Endothelial cell of umbilical vein (primary cell): ENCODE measurements around the gene DTD1. TPM values are rescaled to one million over a fixed set of nuclear protein-coding genes. Genes with fewer than 3 reads are reported as not detected.

Experiments used
- BruUV-seq: library from RNA; stranded (reverse); fragments of 400-500 nt; replicated peaks from 2 replicates; lab custom pipeline; 2021; lab: Mats Ljungman, UMichigan
- CTCF ChIA-PET: fragments of 300-600, 350-600 bp; sonication (Branson Sonifier 250); formaldehyde crosslinking; loops from one replicate; lab custom pipeline; 2021; ENCODE audit warnings: antibody characterized with exemption, inconsistent platforms; lab: Charles Lee
- POLR2A ChIA-PET: fragments of 300-600, 350-600 bp; sonication (Branson Sonifier 250); formaldehyde crosslinking; loops from one replicate; lab custom pipeline; 2021; ENCODE audit warnings: antibody characterized with exemption, inconsistent platforms; lab: Charles Lee
- DNase-seq: peaks from one replicate; pipeline ENCODE4 v3.0.0-alpha.2; 2011; ENCODE audit warnings: low read depth, low spot score
- FAIRE-seq: peaks from 2 replicates; lab custom pipeline; 2011; peaks lifted over from hg19 to GRCh38; lab: Jason Lieb, UNC
- H2AFZ ChIP-seq: 2 replicates; pipeline ENCODE4 v1.6.0; 2012; ENCODE audit warnings: low read depth, low read length, control low read depth, inconsistent platforms
- H3K27ac ChIP-seq: 2 replicates; pipeline ENCODE4 v1.5.1; 2011; ENCODE audit warnings: low read depth, mild to moderate bottlenecking, control low read depth, low read length, moderate library complexity; ENCODE audit not compliant: insufficient read depth
- H3K27me3 ChIP-seq, 2 experiments: 2 replicates each; pipeline versions ENCODE4 v1.6.0 to v1.6.1; 2011; ENCODE audit warnings: low read length in 2 of 2, mixed read lengths in 1 of 2; ENCODE audit not compliant: control insufficient read depth in 2 of 2, insufficient read depth in 2 of 2
- H3K36me3 ChIP-seq, 2 experiments: 2 replicates in 1 of 2; 3 replicates in 1 of 2; pipeline ENCODE4 v1.5.1; 2011; ENCODE audit warnings: low read length in 2 of 2, mild to moderate bottlenecking in 1 of 2, moderate library complexity in 1 of 2; ENCODE audit not compliant: control insufficient read depth in 2 of 2, insufficient read depth in 2 of 2; ENCODE audit errors: extremely low read depth in 1 of 2
- H3K4me1 ChIP-seq: 3 replicates; pipeline ENCODE4 v1.5.1; 2011; ENCODE audit warnings: mild to moderate bottlenecking, low read length; ENCODE audit not compliant: control insufficient read depth, insufficient read depth; ENCODE audit errors: extremely low read depth
- H3K4me2 ChIP-seq: 2 replicates; pipeline ENCODE4 v1.6.1; 2011; ENCODE audit warnings: low read length, control low read depth, mixed read lengths; ENCODE audit not compliant: insufficient read depth
- H3K4me3 ChIP-seq, 3 experiments: fragments of 200-600 bp in 1 of 3; sonication (generic), shearing (Covaris generic) in 1 of 3; replicated peaks in 1 of 3; 2 replicates each; pipeline ENCODE4 v1.5.1; 2011 to 2016; ENCODE audit warnings: control low read depth in 3 of 3, low read length in 3 of 3, mild to moderate bottlenecking in 2 of 3, inconsistent platforms in 1 of 3, low read depth in 1 of 3, moderate library complexity in 1 of 3; ENCODE audit not compliant: insufficient read depth in 1 of 3
- H3K79me2 ChIP-seq: 2 replicates; pipeline ENCODE4 v1.6.0; 2012; ENCODE audit warnings: low read length, inconsistent platforms; ENCODE audit not compliant: control insufficient read depth, insufficient read depth
- H3K9ac ChIP-seq: replicated peaks from 2 replicates; pipeline ENCODE3; 2011; ENCODE audit warnings: low read length, control low read depth; ENCODE audit not compliant: insufficient read depth; ENCODE audit errors: extremely low read depth
- H3K9me1 ChIP-seq: replicated peaks from 3 replicates; pipeline ENCODE4 v1.6.0; 2011; ENCODE audit warnings: mild to moderate bottlenecking, low read length; ENCODE audit not compliant: control insufficient read depth, insufficient read depth; ENCODE audit errors: extremely low read depth
- H3K9me3 ChIP-seq: replicated peaks from 2 replicates; pipeline ENCODE4 v1.5.1; 2012; ENCODE audit warnings: low read length, inconsistent platforms; ENCODE audit not compliant: control insufficient read depth, insufficient read depth
- H4K20me1 ChIP-seq: replicated peaks from 2 replicates; pipeline ENCODE3; 2011; ENCODE audit warnings: mild to moderate bottlenecking, low read length; ENCODE audit not compliant: control insufficient read depth, insufficient read depth; ENCODE audit errors: extremely low read depth
- CTCF ChIP-seq, 2 donors: IDR thresholded peaks; 1 replicate in 1 of 2; 2 replicates in 1 of 2; pipeline ENCODE4 v1.5.1; 2011; ENCODE audit warnings: low read length in 2 of 2, mild to moderate bottlenecking in 2 of 2, moderate library complexity in 2 of 2, control low read depth in 1 of 2, inconsistent platforms in 1 of 2, low read depth in 1 of 2; ENCODE audit not compliant: insufficient read depth in 1 of 2; ENCODE audit errors: extremely low read depth in 1 of 2
- EZH2 ChIP-seq: IDR thresholded peaks from 2 replicates; pipeline ENCODE4 v1.6.1; 2012; ENCODE audit warnings: borderline replicate concordance, low read depth, mild to moderate bottlenecking, moderate library complexity, low read length, inconsistent platforms; ENCODE audit not compliant: severe bottlenecking
- FOS ChIP-seq: IDR thresholded peaks from 2 replicates; pipeline ENCODE4 v1.6.1; 2011; ENCODE audit warnings: mild to moderate bottlenecking, low read length, moderate library complexity, borderline replicate concordance; ENCODE audit not compliant: insufficient read depth
- GATA2 ChIP-seq: IDR thresholded peaks from 2 replicates; pipeline ENCODE4 v1.7.0; 2011; ENCODE audit warnings: low read depth, mild to moderate bottlenecking, moderate library complexity, mixed read lengths, low read length; ENCODE audit not compliant: insufficient read length, insufficient read depth
- JUN ChIP-seq: IDR thresholded peaks from 2 replicates; pipeline ENCODE4 v1.6.1; 2011; ENCODE audit warnings: borderline replicate concordance, low read depth; ENCODE audit not compliant: insufficient read length, insufficient read depth
- MYC ChIP-seq: IDR thresholded peaks from one replicate; pipeline ENCODE4 v1.6.1; 2011; ENCODE audit warnings: mild to moderate bottlenecking, low read depth, low read length
- POLR2A ChIP-seq: IDR thresholded peaks from 2 replicates; pipeline ENCODE4 v1.6.1; 2012; ENCODE audit warnings: low read depth, mild to moderate bottlenecking, control low read depth, low read length
- POLR2AphosphoS5 ChIP-seq: IDR thresholded peaks from 2 replicates; pipeline ENCODE4 v1.6.1; 2012; ENCODE audit warnings: low read depth, mild to moderate bottlenecking, control low read depth, low read length, moderate library complexity; ENCODE audit not compliant: insufficient read depth
- dilution Hi-C: fragments of 300-500 bp; cut with MboI; formaldehyde crosslinking; loops from one replicate; pipeline ENCODE4 v1.15.0; 2019; ENCODE audit warnings: low sequenced_read_pairs; ENCODE audit not compliant: extremely low pct_ligation_motif_present
- intact Hi-C: fragments of 100-400 bp; cut with micrococcal nuclease; formaldehyde crosslinking; loops from one replicate; pipeline ENCODE4 v1.10.0; 2022
- polyA plus RNA-seq, 4 experiments: library from polyadenylated mRNA; depleted of rRNA in 3 of 4; stranded (reverse) in 3 of 4; unstranded in 1 of 4; fragments of >200 nt; gene quantifications; 2 replicates each; pipeline versions ENCODE4 v1.2.1 to v1.2.3, GENCODE V29; 2011 to 2012; ENCODE audit warnings: missing spikeins in 1 of 4
- total RNA-seq: library from RNA; stranded (reverse); gene quantifications from 2 replicates; pipeline ENCODE4 v1.2.3, GENCODE V29; 2021
- TF ChIP-seq, protein P1 (sequence below): IDR thresholded peaks from 2 replicates; pipeline ENCODE4 v1.6.1; 2011; ENCODE audit not compliant: insufficient read depth, insufficient read length

Gene DTD1
- total and polyA plus RNA-seq, 2 donors (not counting 3 experiments of a cell fraction or from before 2014, with no cell fraction given): 48.2 to 50.8 TPM

- Histone ChIP-seq H3K79me2 (no peaks in the 10 kb centered on the region), H3K36me3 (no peaks in the 10 kb centered on the region), H4K20me1 (no peaks in the 10 kb centered on the region), H3K9ac (no peak overlapping the region), H3K27ac (no peak overlapping the region), H3K27me3 (no peaks in the 10 kb centered on the region), H3K9me3 (no peaks in the 10 kb centered on the region), H3K4me2 (no peak overlapping the region), H3K4me1 (no peaks in the 10 kb centered on the region), H3K9me1 (no peaks in the 10 kb centered on the region), H2AFZ (no peak overlapping the region), H3K4me3 (no peak overlapping the region)
- DNase-seq (no peak), FAIRE-seq (no peak)
- dilution Hi-C loops: no loop called here
- TF ChIP-seq MYC: no peak
- no peak for TF ChIP-seq GATA2
- TF ChIP-seq FOS: no peak
- no peak for TF ChIP-seq CTCF (IDR thresholded peaks at IDR 0.05; ENCODE audit: extremely low read depth in 1 of 2, insufficient read depth in 1 of 2, low read depth in 1 of 2, low read length in 2 of 2)
- no TSS peak for BruUV-seq
- ChIA-PET CTCF (no interaction called here), POLR2A (no interaction called here)
- intact Hi-C loops: no loop called here
These were observed 100.8 kb downstream of the DTD1 start for GRCh38 chr20:18688676-18689075.

DNA sequence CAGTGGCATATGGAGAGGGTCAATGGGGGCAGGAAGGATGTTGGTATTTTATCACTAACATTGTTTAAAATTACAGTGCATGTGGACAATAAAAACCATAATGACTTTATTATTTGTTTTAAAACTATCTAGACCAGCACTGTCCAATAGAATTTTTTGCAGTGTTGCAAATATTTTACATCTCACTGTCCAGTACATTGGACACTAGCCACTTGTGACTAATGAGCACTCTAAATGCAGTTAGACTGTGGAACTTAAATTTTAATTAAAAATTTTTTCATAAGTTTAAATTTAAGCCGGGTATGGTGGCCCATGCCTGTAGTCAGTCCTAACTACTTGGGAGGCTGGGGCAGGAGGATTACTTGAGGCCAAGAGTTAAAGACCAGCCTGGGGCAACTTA is 101.7 kb downstream of the DTD1 start:
- DNase-seq (no peak), FAIRE-seq (no peak)
- H3K9ac ChIP-seq: no peak overlapping the region
- no peak overlapping the region for H3K27ac ChIP-seq
- H3K36me3 ChIP-seq: no peaks in the 10 kb centered on the region
- TF ChIP-seq, protein P1, sequence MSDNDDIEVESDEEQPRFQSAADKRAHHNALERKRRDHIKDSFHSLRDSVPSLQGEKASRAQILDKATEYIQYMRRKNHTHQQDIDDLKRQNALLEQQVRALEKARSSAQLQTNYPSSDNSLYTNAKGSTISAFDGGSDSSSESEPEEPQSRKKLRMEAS: no peak
- TF ChIP-seq EZH2 (no peak), POLR2A (no peak), FOS (no peak), GATA2 (no peak), POLR2AphosphoS5 (no peak), JUN (no peak), MYC (no peak), CTCF (IDR thresholded peaks at IDR 0.05; ENCODE audit: extremely low read depth in 1 of 2, insufficient read depth in 1 of 2, low read depth in 1 of 2, low read length in 2 of 2) (no peak)
- no peaks in the 10 kb centered on the region for H3K79me2 ChIP-seq
- BruUV-seq: no TSS peak
- H3K4me2 ChIP-seq: no peak overlapping the region
- dilution Hi-C loops: no loop called here
- H2AFZ ChIP-seq: no peak overlapping the region
- no peaks in the 10 kb centered on the region for H4K20me1 ChIP-seq
- intact Hi-C loops: no loop called here
- no peaks in the 10 kb centered on the region for H3K27me3 ChIP-seq
- H3K4me1 ChIP-seq: no peaks in the 10 kb centered on the region
- H3K4me3 ChIP-seq: no peak overlapping the region
- no peaks in the 10 kb centered on the region for H3K9me3 ChIP-seq
- ChIA-PET CTCF (no interaction called here), POLR2A (no interaction called here)
- no peaks in the 10 kb centered on the region for H3K9me1 ChIP-seq
